Stimulated activated CD4-positive, alpha-beta T cell treated with anti-CD3 and anti-CD28 coated beads, Interleukin-12 subunit alpha, Interleukin-12 subunit beta, amount 100 ng/mL, for 4 hours (primary cell): Measurements from ENCODE around the gene FRRS1L.
"Not testable (repeated sequence)": the region's sequence is repeated elsewhere in the genome, so short reads cannot be mapped to it uniquely, and the experiment has no call there.

Experiments used
- DNase-seq: peaks from one replicate; pipeline ENCODE4 v3.0.0-alpha.2; 2020

Gene FRRS1L

DNA sequence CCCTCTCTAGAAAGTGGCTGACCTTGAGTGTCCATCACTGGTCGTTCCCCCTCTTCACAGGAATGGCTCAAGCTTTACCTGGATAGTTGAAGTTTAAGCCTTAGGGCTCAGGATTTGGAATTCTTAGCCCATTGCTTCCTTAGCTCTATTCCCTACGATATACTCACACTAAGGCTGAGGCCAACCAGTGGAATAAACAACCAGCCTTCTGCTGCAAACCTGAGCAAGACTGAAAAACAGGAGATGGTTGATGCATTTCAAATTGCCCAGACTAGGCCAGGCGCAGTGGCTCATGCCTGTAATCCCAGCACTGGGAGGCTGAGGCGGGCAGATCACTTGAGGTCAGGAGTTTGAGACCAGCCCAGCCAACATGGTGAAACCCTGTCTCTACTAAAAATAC lies 40.4 kb downstream of the FRRS1L start:
- not testable (repeated sequence) for DNase-seq

DNA sequence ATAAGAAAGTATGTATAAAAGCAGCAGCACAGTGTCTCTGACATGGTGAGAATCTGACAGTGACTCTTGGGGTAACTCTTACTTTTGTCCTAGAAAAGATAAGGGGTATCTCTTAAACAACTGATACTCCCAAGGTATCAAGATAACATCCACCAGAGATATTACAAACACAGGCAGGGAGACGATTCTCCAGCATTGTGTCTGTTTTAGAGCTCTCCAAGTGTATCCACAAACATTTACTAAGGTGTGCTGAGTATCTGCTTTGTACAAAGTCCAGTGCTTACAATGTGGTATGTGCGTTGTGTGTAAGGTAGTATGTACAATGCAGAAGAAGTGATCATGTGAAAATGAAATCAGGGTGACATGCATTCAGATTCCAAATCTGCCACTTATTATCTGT lies 42.9 kb downstream of the FRRS1L start:
- DNase-seq, result no peak

DNA sequence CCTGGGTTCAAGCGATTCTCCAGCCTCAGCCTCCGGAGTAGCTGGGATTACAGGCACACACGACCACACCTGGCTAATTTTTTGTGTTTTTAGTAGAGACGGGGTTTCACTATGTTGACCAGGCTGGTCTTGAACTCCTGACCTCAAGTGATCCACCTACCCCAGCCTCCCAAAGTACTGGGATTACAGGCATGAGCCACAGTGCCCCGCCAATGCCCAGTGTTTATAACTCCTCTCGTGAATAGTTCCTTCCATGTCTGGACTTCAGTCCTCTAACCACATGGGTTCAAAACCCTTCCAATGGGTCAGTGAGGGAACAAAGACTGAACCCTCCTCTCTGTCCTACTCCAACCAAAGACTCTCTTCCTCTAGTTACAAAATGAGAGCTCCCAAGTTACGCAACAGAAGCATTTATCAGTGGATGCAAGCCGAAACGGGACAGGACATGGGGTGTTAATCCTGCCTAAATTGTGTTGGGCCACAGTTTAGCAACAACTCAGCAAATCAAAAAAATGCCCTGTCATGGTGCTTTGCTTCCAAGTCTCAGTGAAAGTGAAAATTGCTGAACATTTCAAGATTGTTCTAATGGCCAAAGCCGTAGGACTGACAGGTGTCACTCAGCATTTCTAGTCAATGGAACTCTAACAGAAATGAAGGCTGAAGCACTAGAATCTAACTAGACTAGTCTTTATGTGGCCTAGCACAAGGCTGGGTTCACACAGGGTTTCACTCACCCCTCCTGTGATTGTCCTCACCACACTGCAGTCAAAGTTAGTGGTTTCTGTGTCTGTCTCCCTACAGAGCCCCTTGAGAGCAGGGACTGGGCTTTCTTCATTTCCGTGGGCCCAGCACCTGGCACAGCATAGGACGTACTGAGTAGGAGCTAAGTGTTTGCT lies 44.1 kb downstream of the FRRS1L start:
- no peak for DNase-seq

DNA sequence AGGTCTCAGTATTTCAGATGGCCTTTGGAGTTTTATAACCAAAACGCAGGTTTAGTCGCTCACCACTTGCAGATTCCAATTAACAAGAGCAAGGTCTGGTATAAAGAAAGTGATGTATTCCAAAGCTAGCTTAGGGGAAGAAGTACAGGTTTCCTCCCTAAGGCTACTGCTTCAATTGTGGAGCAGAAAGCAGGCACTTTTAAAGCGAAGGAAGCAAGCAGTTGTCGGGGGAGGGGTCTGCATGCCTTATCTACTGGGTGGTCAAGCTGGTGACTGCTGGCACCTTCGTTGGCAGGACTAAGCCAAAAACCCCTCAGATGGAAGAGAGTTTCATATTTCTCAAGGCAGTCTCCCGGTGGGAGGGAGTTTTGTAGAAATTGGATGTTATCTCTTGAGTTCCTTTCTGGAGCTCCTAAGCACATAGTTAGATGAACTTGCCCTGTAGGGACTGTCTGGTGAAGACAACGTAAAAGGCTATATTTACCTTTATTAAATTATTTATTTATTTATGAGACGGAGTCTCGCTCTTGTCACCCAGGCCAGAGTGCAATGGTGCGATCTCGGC lies 45.7 kb downstream of the FRRS1L start:
- no peak for DNase-seq

DNA sequence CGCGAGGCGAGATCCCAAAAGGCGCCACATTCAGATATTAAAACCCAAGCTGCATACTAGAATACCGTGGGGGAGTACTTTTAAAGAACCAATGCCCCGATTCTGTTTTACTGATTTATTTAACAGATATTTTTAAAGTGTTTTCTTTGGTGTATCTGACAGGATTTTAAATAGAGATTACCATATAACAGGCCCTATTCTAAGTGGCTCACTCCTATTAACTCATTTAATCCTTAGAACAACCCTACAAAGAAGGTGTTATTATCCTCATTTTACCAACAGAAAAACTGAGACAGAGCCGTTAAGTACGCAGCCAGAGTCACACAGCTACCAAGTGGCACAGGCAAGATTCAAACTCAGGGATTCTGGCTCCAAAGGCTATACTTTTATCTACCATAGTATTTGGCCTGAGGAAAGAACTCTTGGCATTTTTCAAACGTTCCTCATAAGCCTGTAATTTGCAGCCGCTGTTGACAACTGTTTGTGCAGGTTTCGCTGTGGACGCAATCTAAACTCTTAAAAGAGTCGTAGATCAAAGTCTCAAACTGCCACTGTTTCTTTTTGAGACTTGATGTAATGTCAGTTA lies 46.8 kb downstream of the FRRS1L start:
- DNase-seq, result no peak

DNA sequence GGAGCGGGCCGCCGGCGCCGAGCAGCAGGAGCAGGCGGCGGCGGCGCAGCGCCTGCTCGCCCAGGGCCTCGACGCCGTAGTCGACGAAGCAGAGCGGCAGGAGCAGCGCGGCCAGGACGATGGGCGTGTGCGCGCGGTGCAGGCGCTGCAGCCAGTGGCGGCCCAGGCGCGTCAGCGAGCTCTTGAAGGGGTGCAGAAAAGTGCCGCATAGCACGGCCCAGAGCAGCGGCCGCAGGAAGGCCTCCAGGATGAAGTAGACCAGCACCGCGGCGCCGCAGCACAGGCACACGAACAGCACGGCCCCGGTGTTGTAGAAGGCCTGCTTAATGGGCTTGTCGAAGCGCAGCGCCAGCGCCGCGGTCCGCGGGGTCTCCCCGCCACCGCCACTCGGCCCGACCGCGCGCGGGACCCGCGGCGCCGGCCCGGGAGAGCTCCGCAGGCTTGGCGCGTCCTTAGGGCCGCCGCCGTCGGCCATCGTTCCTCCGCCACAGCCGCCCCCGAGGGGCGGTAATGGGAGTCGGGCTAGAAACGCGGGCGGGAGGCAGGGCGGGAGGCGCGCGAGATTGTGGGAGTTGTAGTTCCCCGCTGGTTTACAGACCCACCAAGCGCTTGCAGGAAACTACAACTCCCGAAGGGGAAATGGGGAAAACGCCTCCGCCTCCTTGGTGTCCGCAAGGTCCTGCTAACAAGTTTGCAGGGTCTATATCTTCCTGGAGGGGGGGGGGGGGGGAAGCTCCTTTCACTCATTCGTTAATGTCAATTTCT lies 47.4 kb downstream of the FRRS1L start, which contains the start of gene TMEM245:
TSS of gene TMEM245 (minus strand) at position 509 of the 765 bp plus-strand sequence. CDS start at position 475, 34 bp downstream.
- peak; percentile 87 for DNase-seq

DNA sequence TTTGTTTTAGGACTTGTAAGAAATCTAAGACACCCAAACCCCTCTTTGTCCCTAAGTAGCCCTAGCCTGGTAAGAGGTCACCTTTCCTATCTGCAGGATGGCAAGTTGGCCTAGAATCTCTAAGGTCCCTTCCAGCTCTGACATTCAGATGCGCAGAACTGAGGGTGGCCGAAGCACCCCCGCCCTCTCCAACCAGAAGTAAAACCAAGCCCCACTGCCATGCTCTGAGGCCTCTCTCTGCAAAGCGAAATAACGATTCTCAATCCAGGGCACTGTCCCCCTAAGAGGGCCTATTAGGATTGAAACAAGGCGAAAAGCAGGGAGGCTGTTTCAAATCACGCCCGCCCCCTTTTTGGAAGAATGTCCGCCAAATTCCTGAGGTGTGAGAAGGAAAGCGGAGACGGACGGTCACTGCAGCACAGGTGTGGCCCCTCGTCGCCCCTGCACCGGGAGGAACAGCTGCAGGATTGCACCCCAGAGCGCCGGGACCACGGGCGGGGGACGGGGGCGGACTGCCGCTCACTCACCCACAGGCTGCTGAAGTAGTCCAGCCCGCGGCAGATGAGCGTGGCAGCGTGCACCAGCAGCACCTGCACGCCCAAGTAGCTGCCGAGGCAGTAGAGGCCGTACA lies 48.1 kb downstream of the FRRS1L start:
- no peak for DNase-seq

DNA sequence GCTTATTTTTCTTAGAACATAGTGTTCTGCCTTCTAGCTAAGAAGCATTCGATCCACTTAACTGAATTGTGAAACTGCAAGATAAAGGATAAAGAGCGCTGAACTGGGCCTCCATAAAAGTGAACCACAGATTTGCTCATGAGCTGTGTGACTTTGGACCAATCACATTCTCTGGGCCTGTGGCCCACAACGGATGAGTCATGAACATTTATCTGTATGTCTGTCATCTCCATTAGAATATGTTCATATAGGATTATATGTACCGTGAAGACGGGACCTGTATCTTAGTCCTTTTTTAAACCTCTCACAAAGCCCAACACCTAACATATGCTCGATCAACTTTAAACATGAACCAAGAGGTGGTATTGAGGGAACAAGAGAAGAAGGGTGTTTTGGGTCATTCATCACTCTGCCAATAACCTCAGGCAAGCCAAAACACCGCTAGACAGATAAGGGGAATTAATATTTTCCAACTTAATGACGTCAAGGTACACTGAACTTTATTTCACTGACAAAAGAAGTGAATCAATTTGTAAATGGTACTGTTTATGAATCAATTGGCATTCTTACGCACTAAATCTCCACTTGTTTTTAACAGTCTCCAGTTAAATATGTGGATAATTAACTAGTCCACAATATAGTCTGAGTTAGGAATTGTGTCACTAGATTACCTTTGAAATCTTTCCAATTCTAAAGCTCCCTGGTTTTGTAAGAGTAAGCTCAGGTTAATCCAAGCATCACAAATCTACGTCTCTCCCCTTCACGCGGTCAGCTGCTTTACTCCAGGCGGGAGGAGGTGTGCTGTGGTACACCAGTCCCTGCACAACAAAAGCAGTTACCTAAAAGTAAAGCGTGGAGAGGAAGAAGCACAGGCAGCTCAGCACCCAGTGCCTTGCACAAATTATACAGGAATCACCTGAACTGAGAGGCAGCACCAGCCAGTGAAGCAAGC lies 48.9 kb downstream of the FRRS1L start:
- peak; percentile 27 for DNase-seq

DNA sequence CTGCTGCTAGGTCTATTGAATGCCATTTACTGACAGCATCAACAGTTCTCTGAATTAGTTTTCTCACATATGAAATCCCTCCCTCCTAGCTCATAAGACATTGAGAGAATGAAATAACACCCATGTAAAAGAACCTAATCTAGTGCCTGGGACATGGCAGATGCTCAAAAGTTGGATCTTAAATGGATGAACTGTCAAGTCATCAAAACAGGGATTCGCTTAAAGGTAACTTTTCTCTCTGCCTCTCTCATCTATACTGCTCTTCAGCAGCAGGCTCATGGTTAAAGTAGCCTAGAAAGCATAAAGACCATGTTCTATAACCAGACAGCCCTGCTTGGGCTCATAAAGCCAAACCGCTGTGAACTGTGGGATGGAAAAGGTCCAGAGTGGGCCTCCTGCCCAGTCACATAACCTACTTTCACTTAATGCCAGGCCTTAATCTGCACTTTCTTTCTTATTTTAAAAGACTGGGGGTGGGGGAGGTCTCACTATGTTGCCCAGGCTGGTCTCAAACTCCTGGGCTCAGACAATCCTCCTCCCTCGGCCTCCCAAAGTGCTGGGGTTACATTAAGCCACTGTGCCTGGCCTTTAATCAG lies 51.0 kb downstream of the FRRS1L start:
- DNase-seq, result no peak

DNA sequence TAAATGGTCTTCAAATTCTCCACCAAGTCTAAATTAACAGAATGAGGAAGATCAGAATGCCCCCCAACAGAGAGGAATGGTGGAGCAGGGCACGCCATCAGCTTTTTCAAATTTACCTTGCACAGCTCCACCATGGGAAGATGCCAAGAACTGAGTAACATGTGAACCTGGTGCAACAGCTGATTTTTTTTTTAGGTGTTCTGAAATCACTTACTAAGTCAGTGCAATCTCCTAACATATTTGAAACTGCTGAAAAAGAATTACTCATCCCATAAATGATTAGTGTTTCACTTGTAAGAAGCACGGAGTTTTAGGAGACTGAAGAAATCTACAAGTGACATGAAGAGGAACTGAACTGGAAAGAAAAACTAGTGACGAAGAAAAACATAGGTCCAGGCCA lies 52.4 kb downstream of the FRRS1L start:
- no peak for DNase-seq

DNA sequence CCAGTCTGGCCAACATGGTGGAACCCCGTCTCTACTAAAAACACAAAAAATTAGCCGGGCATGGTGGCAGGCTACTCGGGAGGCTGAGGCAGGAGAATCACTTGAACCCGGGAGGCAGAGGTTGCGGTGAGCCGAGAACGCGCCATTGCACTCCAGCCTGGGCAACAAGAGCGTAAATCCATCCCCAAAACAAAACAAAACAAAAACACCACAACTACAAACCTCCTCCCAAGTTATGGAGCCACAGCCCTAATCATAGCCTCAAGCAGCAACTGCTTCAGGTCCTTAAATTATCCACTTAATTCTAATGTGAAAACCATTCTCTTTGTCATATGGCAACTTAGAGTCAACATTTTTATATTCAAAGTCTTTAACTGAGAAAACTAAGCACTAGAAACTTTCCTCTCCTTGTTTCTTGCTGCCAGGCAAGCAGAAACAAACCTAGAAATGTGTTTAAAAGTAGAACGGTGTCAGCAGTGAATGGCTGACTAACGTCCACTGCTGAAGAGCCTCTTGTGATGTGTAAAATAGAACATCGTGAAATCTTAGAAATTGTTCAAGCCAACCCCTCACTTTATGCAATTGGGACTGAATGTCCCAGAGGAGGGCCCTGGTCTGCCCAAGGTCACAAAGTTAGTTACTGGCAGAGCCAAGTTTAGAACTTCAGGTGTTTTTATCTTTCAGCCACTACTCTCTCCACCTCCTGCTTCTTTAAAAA lies 53.0 kb downstream of the FRRS1L start:
- DNase-seq, result no peak

DNA sequence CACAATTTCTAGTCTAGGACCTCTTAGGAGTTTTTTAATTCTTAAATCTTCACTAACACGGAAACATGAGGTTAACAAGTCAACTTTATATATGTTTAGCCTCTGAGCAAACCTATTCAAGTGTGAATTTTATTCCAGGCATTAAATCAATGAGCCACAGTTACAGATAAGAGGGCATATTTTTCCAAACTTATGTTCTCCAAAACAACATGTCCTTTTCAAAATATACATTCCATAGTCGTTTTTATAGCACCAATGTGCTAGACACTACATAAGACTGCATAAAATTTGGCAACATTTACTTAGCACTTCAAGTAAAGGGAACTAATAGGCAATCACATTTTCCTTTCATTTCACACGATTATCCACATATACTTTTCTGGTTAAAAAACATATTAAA lies 53.8 kb downstream of the FRRS1L start:
- no peak for DNase-seq

DNA sequence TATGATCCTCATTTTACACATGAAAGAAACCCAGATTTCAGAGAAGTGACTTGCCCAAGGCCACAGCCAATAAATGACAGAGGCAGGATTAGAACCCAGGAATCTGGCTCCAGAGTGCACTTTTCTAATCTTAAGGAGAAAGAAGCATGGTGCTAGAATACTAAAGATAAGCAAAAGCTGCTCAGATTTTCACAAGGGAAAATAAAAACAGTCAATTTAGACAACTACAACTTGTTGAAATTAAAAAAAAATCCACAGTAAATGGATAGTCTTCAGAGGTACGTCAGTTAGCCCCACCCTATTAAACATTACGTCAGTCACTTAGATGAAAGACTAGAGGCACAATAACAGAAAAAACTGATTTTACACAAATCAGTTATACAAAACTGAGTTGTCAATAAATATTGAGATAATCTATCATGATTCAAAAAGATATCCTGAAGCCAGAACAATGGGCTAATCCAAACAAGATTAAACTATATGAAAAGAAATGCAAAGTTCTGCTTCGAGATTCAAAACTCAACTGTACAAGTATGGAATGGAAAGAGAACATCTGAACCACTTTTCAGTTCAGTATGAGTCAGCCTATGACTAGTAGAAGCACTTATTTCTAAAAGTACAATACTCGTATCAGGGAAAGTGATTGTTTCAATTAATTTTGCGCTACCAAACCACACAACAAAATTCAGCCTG lies 56.6 kb downstream of the FRRS1L start:
- no peak for DNase-seq

DNA sequence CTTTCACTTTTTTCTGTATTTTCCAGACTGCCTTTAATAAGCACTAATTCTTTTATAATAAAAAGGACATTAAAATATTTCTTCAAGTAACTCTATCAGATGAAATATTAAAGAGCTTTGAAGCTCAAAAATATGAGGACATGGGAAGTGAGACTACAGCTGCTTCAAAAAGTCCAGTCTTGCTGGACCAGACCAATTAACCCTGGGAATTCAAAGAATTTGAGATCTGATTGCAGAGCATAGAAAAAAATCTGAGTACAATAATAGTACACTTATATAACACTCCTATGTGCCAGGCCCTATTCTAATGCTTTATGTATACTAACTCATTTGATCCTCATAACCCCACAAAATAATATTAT lies 57.1 kb downstream of the FRRS1L start:
- no peak for DNase-seq

DNA sequence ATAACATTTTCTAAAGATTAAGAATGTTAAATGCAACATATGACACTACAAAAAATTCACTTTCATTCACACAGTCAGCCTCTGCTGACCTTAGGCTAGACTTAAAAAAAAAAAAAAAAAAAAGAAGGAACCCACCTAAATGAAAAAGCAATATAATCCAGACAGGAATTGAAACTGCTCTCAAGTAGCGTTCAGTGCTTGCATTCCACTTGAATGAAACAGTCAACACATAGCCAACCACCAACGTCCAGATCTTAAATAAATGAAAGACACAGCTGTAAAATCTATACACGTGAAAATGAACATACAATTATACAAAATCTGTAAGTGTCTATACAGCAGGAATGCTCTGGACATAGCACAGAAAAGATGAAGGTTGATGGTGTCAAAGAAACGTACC lies 58.7 kb downstream of the FRRS1L start:
- DNase-seq, result no peak

DNA sequence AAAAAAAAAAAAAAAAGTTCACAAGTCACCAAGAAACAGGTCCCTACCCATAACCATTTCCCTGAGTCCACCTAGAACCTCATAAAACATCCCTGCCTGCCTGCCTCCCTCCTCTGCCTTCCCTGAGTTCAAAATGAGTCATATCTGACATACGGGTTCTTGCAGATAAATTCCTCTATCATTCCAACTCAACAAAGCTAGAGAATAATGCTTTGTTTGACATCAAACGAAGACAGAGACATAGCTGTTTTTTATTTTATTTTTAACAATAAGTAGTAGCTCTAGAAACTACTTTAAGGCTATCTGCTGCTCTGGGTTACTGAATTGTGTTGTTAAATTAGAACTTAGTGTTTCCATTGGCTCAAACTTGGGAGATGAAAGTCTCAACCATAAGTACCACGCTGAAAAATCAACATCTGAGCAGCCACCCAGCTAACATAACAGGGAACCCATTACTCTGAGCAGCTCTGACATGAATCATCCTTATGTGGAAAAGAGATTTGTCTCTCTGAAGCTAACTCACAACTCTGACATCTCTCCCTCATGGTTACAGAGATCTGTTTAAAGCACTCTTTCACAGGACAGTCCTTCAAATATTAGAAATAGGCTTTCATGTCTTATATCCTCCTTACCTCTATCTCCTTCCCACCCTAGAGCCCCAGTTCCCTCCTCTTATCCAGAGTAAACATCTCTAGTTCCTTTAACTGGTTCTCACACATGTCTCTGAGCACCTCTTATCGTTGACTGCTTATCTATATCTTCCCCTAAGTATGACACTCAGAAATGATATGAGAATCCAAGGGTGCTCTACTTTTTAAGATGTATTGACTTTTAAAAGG lies 59.4 kb downstream of the FRRS1L start:
- no peak for DNase-seq

DNA sequence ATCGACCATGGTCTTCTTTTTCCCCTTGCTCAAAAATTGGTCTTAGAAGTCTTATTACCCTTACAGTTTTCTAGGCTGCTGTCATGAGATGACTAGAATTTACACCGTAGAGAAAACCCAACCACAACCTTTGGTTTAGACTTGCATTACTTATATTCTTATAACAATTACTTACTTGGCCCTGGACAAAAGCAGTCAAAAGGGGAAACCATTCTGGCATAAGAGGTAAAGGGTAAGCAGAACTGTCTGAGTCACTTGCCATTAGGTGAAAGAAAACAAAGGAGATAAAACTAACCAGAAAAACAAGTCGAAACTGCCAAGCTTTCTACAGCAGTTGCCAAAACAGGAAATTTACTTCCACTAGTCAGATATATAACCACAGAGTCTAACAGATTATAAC lies 65.2 kb downstream of the FRRS1L start:
- no peak for DNase-seq

DNA sequence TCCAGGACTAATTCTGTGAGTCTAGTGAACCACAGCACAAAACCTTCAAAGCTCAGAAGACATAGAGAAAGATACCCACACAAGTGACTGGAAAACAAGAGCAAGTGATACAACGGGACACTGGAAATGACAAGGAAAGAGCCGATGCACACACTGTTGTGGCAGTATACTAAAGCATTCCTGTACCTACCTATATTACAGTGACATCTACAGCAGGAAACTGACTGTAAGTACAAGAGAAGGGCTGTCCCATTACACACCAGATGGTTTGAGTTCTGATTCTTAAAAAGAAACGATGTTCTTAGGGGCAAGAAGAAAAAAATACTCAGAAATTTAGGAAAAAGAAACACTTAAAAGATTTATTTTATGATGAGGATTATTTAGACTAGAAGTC lies 65.8 kb downstream of the FRRS1L start:
- no peak for DNase-seq
